Transverse colon (tissue), 4 donors: ENCODE data around the gene LDLRAP1. TPM values are rescaled to one million over a fixed set of nuclear protein-coding genes. Genes with fewer than 3 reads are reported as not detected.

Experiments
- DNase-seq: peaks from one replicate; pipeline ENCODE4 v3.0.0-alpha.2; 2019
- H3K27ac ChIP-seq, 4 donors: fragments of 200-600 bp; sonication (generic); 2 replicates each; pipeline ENCODE4 v1.5.1; 2016 to 2018; ENCODE audit warnings: inconsistent platforms in 4 of 4
- H3K27me3 ChIP-seq: fragments of 200-600 bp; sonication (generic); 2 replicates; pipeline ENCODE4 v1.5.1; 2017; ENCODE audit warnings: inconsistent platforms
- H3K36me3 ChIP-seq, 4 donors: fragments of 200-600 bp; sonication (generic); 2 replicates each; pipeline ENCODE4 v1.5.1; 2017 to 2019; ENCODE audit warnings: inconsistent platforms in 4 of 4
- H3K4me1 ChIP-seq, 4 donors: fragments of 200-600 bp; sonication (generic); 2 replicates each; pipeline ENCODE4 v1.5.1; 2017 to 2020; ENCODE audit warnings: inconsistent platforms in 4 of 4
- H3K4me3 ChIP-seq, 4 donors: fragments of 200-600 bp; sonication (generic); 1 replicate in 1 of 4; 2 replicates in 3 of 4; pipeline versions ENCODE4 v1.5.1 to v1.6.1; 2017 to 2019; ENCODE audit warnings: inconsistent platforms in 4 of 4
- H3K9me3 ChIP-seq, 2 donors: fragments of 200-600 bp; sonication (generic); 2 replicates each; pipeline ENCODE4 v1.5.1; 2017 to 2019; ENCODE audit warnings: inconsistent platforms in 2 of 2
- EP300 ChIP-seq: sonication (generic); formaldehyde crosslinking; IDR thresholded peaks from one replicate; pipeline ENCODE4 v1.6.1; 2017; ENCODE audit warnings: antibody characterized with exemption, low read depth
- POLR2AphosphoS5 ChIP-seq, 3 donors: sonication (generic); formaldehyde crosslinking; IDR thresholded peaks; one replicate each; pipeline ENCODE4 v1.6.1; 2016; ENCODE audit warnings: antibody characterized with exemption in 3 of 3
- WGBS, 2 donors: methylation state at CpG; one replicate each; pipeline ENCODE4 v1.1.5; 2018; ENCODE audit warnings: low coverage in 1 of 2; 5-methylcytosine and 5-hydroxymethylcytosine counted together
- in situ Hi-C, 4 donors: fragments of 200-750 bp; cut with MboI; loops; one replicate each; pipeline versions ENCODE4 v1.15.0 to v1.15.1; 2017; ENCODE audit warnings: low sequenced_read_pairs in 3 of 4, low pct_ligation_motif_present in 1 of 4, low pct_unique_long_range_greater_than_20kb in 1 of 4
- intact Hi-C: fragments of 100-400 bp; cut with DNase I; formaldehyde crosslinking; loops from one replicate; pipeline ENCODE4 v1.15.1; 2023; ENCODE audit warnings: low total_unique reads
- total RNA-seq, 4 donors: library from RNA; depleted of rRNA; stranded (reverse); fragments of >200 nt; gene quantifications; one replicate each; pipeline ENCODE4 v1.1.0, GENCODE V29; 2016
- TF ChIP-seq, protein P1 (sequence below), 5 experiments: fragments of 200-600 bp in 3 of 5; fragments of 450-650 bp in 2 of 5; sonication (generic) in 3 of 5; IDR thresholded peaks; 1 replicate in 2 of 5; 2 replicates in 3 of 5; pipeline ENCODE4 v1.5.1; 2016 to 2017; ENCODE audit warnings: antibody characterized with exemption in 5 of 5, inconsistent platforms in 3 of 5, mild to moderate bottlenecking in 2 of 5, moderate library complexity in 1 of 5

Gene LDLRAP1
- total RNA-seq, 4 donors from 2014 or later = 24.9 to 75.6 (median 37.8) TPM

DNA sequence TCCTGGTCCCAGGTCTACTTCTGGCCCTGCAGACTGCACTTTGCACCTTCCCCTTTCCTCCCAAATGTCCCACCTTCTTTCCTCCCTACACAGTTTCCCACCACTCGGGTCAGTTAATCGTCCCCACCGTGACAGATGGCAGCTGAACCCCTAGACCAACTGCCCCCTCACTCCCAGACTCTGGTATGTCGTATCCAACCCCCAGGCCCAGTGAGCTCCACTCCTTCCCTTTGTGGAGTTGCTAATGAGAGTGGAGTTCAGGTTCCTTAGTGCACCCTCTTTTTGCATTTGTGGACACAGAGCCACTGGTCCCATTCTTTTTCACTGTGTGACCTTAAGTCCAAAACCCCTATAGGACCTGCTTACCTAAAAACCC is 75.0 kb downstream of the LDLRAP1 start:
- Histone ChIP-seq H3K27me3 (peaks cover 16% of the 10 kb centered on the region), H3K36me3 (no peaks in the 10 kb centered on the region), H3K4me1 (peaks cover 9 to 45% (median 26%) of the 10 kb centered on the region in 4 donors), H3K4me3 (peak overlapping the region in 3 of 4 donors; percentile 69 to 97 (median 83)), H3K27ac (peak overlapping the region; percentile 61 to 76 (median 72)), H3K9me3 (no peaks in the 10 kb centered on the region)
- in situ Hi-C loops (loop anchor here in 3 of 4 donors (10.0 to 25.0 kb wide), 2 partner anchors 169 to 176 kb away; no protein-coding TSS in a partner anchor), intact Hi-C loops (loop anchor here (5.0 kb wide), 1 partner anchor 124 kb away; no protein-coding TSS in a partner anchor)
- 37% methylated on average over 4 of the region's 4 CpGs for WGBS, 2 donors
- TF ChIP-seq EP300 (no peak), POLR2AphosphoS5 (IDR thresholded peaks at IDR 0.05) (no peak)
- TF ChIP-seq, protein P1, sequence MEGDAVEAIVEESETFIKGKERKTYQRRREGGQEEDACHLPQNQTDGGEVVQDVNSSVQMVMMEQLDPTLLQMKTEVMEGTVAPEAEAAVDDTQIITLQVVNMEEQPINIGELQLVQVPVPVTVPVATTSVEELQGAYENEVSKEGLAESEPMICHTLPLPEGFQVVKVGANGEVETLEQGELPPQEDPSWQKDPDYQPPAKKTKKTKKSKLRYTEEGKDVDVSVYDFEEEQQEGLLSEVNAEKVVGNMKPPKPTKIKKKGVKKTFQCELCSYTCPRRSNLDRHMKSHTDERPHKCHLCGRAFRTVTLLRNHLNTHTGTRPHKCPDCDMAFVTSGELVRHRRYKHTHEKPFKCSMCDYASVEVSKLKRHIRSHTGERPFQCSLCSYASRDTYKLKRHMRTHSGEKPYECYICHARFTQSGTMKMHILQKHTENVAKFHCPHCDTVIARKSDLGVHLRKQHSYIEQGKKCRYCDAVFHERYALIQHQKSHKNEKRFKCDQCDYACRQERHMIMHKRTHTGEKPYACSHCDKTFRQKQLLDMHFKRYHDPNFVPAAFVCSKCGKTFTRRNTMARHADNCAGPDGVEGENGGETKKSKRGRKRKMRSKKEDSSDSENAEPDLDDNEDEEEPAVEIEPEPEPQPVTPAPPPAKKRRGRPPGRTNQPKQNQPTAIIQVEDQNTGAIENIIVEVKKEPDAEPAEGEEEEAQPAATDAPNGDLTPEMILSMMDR (IDR thresholded peaks at IDR 0.05) = no peak
- DNase-seq = no peak

Other genes with a start within 250 kb of the LDLRAP1 start
- gene TMEM50A, start 205.3 kb upstream of the LDLRAP1 start, total RNA-seq = 100 to 1,000 TPM in 2 of 4 donors, 10 to 100 TPM in 2; 21.7 to 108 (median 74.6) TPM
- not detected for gene RHCE, start 122.8 kb upstream of the LDLRAP1 start, total RNA-seq
- gene MACO1, start 112.7 kb upstream of the LDLRAP1 start, total RNA-seq = 10 to 100 TPM; 11.3 to 24.9 (median 19.0) TPM
- 1 to 10 TPM; 2.4 to 6.8 (median 4.3) TPM for gene MAN1C1, start 73.2 kb downstream of the LDLRAP1 start, total RNA-seq